ENCODE data around the gene ERP44.

ERP44 gene

DNA sequence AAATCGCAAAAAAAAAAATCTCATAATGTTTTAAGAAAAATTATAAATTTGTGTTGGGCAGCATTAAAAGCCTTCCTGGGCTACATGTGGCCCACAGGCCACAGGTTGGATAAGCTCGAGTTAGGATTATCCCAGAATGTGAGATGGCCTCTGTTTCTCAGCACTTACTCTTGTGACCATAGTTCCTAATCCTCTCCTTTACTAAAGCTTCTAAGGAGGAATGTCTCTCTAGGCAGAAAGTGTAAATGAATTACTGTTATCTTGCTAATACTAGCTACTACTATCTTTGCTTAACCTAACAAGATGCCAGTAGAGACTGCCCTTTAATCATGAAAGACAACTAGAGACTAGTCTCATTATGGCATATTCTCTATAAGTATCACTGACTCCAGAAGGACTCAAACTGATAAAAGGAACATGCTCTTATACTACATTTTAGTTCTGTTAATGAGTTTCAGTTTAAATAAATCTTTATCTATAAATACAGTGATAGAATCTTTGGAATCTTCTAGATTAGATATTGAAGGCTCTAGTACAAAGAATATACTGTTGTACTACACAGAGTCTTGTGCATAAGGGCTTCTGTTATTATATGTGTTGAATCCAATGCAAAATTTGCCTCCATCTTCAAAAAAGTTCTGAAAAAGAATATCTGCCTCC is 14.0 kb upstream of the ERP44 start:
- H3K4me1 ChIP-seq (ENCODE audit: low read length): no peaks in the 10 kb centered on the region
- H3K9me3 ChIP-seq (replicated peaks; ENCODE audit: insufficient read depth, low read length): no peaks in the 10 kb centered on the region
- TF ChIP-seq, protein P1, sequence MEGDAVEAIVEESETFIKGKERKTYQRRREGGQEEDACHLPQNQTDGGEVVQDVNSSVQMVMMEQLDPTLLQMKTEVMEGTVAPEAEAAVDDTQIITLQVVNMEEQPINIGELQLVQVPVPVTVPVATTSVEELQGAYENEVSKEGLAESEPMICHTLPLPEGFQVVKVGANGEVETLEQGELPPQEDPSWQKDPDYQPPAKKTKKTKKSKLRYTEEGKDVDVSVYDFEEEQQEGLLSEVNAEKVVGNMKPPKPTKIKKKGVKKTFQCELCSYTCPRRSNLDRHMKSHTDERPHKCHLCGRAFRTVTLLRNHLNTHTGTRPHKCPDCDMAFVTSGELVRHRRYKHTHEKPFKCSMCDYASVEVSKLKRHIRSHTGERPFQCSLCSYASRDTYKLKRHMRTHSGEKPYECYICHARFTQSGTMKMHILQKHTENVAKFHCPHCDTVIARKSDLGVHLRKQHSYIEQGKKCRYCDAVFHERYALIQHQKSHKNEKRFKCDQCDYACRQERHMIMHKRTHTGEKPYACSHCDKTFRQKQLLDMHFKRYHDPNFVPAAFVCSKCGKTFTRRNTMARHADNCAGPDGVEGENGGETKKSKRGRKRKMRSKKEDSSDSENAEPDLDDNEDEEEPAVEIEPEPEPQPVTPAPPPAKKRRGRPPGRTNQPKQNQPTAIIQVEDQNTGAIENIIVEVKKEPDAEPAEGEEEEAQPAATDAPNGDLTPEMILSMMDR (IDR thresholded peaks at IDR 0.05; ENCODE audit: low read length): no peak
- TF ChIP-seq EZH2 (optimal IDR thresholded peaks at IDR 0.05; ENCODE audit: low read depth, low read length) (no peak), EZH2phosphoT487 (IDR thresholded peaks at IDR 0.05; ENCODE audit: low read length) (no peak)
- no peaks in the 10 kb centered on the region for H3K79me2 ChIP-seq (ENCODE audit: low read length)
- no peak overlapping the region for H2AFZ ChIP-seq (ENCODE audit: low read length)
- no peaks in the 10 kb centered on the region for H3K27me3 ChIP-seq (replicated peaks; ENCODE audit: insufficient read depth, low read length)
- no peaks in the 10 kb centered on the region for H3K9me2 ChIP-seq (replicated peaks; ENCODE audit: insufficient read depth, low read length)
- no peak overlapping the region for H3K9ac ChIP-seq (ENCODE audit: low read length)
- no peak overlapping the region for H3K4me2 ChIP-seq (ENCODE audit: low read depth, low read length)
- no peaks in the 10 kb centered on the region; the same call in 1 of the 2 replicates for H3K36me3 ChIP-seq (replicated peaks; ENCODE audit: insufficient read depth, low read length)
- no peaks in the 10 kb centered on the region for H4K20me1 ChIP-seq (ENCODE audit: insufficient read depth, low read length)
- no peak for DNase-seq
- H3K4me3 ChIP-seq (ENCODE audit: low read length): no peak overlapping the region
- H3F3A ChIP-seq (ENCODE audit: insufficient read depth, low read length): no peaks in the 10 kb centered on the region
- H3K27ac ChIP-seq (ENCODE audit: low read length): no peak overlapping the region

DNA sequence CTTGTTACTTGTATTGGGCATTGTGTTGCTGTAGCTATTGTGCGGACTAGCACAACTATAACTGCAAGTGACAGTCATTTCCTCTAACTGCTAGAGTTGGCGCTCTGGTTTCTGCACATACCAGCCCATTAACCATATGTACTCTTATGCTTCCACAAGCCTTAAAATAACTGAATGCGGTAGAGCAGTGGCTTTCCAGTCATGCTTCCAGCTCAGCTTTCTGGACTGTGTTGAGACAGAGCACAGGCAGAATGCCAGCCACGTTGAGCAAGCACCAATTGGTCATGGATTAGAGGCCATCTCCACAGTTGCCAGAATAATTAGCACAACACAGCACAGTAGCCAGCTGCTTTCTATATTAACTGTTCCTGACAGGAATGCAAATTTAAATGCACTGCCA is 12.4 kb upstream of the ERP44 start:
- no peak overlapping the region for H3K4me2 ChIP-seq (ENCODE audit: low read depth, low read length)
- no peaks in the 10 kb centered on the region; the same call in 1 of the 2 replicates for H3K36me3 ChIP-seq (replicated peaks; ENCODE audit: insufficient read depth, low read length)
- H3K79me2 ChIP-seq (ENCODE audit: low read length): no peaks in the 10 kb centered on the region
- no peak overlapping the region for H3K27ac ChIP-seq (ENCODE audit: low read length)
- H3K4me1 ChIP-seq (ENCODE audit: low read length): peaks cover 4% of the 10 kb centered on the region; the same call in 1 of the 2 replicates
- TF ChIP-seq EZH2 (optimal IDR thresholded peaks at IDR 0.05; ENCODE audit: low read depth, low read length) (no peak), EZH2phosphoT487 (IDR thresholded peaks at IDR 0.05; ENCODE audit: low read length) (no peak)
- TF ChIP-seq, protein P1 (IDR thresholded peaks at IDR 0.05; ENCODE audit: low read length): no peak
- H3K9me2 ChIP-seq (replicated peaks; ENCODE audit: insufficient read depth, low read length): no peaks in the 10 kb centered on the region
- no peak overlapping the region for H3K4me3 ChIP-seq (ENCODE audit: low read length)
- no peaks in the 10 kb centered on the region for H4K20me1 ChIP-seq (ENCODE audit: insufficient read depth, low read length)
- H3K27me3 ChIP-seq (replicated peaks; ENCODE audit: insufficient read depth, low read length): no peaks in the 10 kb centered on the region
- no peak for DNase-seq
- no peaks in the 10 kb centered on the region for H3F3A ChIP-seq (ENCODE audit: insufficient read depth, low read length)
- H3K9ac ChIP-seq (ENCODE audit: low read length): no peak overlapping the region
- H2AFZ ChIP-seq (ENCODE audit: low read length): no peak overlapping the region
- no peaks in the 10 kb centered on the region for H3K9me3 ChIP-seq (replicated peaks; ENCODE audit: insufficient read depth, low read length)

- no peak overlapping the region for H3K4me2 ChIP-seq (ENCODE audit: low read depth, low read length)
- H3K4me1 ChIP-seq (ENCODE audit: low read length): peaks cover 7% of the 10 kb centered on the region; the same call in 1 of the 2 replicates
- no peaks in the 10 kb centered on the region for H3K9me3 ChIP-seq (replicated peaks; ENCODE audit: insufficient read depth, low read length)
- H4K20me1 ChIP-seq (ENCODE audit: insufficient read depth, low read length): no peaks in the 10 kb centered on the region
- DNase-seq: no peak
- no peak overlapping the region for H3K27ac ChIP-seq (ENCODE audit: low read length)
- H3K9ac ChIP-seq (ENCODE audit: low read length): no peak overlapping the region
- H3F3A ChIP-seq (ENCODE audit: insufficient read depth, low read length): no peaks in the 10 kb centered on the region
- TF ChIP-seq, protein P1 (IDR thresholded peaks at IDR 0.05; ENCODE audit: low read length): no peak
- no peak for TF ChIP-seq EZH2 (optimal IDR thresholded peaks at IDR 0.05; ENCODE audit: low read depth, low read length)
- no peak for TF ChIP-seq EZH2phosphoT487 (IDR thresholded peaks at IDR 0.05; ENCODE audit: low read length)
- H3K36me3 ChIP-seq (replicated peaks; ENCODE audit: insufficient read depth, low read length): peaks cover 4% of the 10 kb centered on the region
- H3K79me2 ChIP-seq (ENCODE audit: low read length): no peaks in the 10 kb centered on the region
- H2AFZ ChIP-seq (ENCODE audit: low read length): no peak overlapping the region
- H3K27me3 ChIP-seq (replicated peaks; ENCODE audit: insufficient read depth, low read length): no peaks in the 10 kb centered on the region
- H3K4me3 ChIP-seq (ENCODE audit: low read length): no peak overlapping the region
- H3K9me2 ChIP-seq (replicated peaks; ENCODE audit: insufficient read depth, low read length): no peaks in the 10 kb centered on the region
Observed at GRCh38 chr9:100108559-100108958, 9.8 kb upstream of the ERP44 start.
